HUES6 (cell line): ENCODE results near the gene CTXN3.

ENCODE experiments used
- H3K27ac ChIP-seq: 2 replicates; pipeline ENCODE4 v1.7.0; 2013; ENCODE audit warnings: low read depth, mild to moderate bottlenecking, low read length, inconsistent platforms
- H3K27me3 ChIP-seq: 2 replicates; pipeline ENCODE4 v1.6.1; 2013; ENCODE audit warnings: low read length; ENCODE audit not compliant: control insufficient read depth, insufficient read depth
- H3K36me3 ChIP-seq: 2 replicates; pipeline ENCODE4 v1.6.1; 2013; ENCODE audit warnings: low read length; ENCODE audit not compliant: control insufficient read depth, insufficient read depth
- H3K4me1 ChIP-seq: 2 replicates; pipeline ENCODE4 v1.6.1; 2013; ENCODE audit warnings: low read length; ENCODE audit not compliant: control insufficient read depth, insufficient read depth
- H3K4me3 ChIP-seq: 2 replicates; pipeline ENCODE4 v1.5.1; 2013; ENCODE audit warnings: low read depth, low read length
- H3K9ac ChIP-seq: one replicate; pipeline ENCODE4 v1.6.1; 2013; ENCODE audit warnings: mild to moderate bottlenecking, low read length
- H3K9me3 ChIP-seq: 2 replicates; pipeline ENCODE4 v1.6.1; 2013; ENCODE audit warnings: low read depth, low read length; ENCODE audit not compliant: control insufficient read depth, insufficient read depth

The CTXN3 gene

GRCh38 chr5:127612441-127613141, 36.3 kb upstream of the CTXN3 start:
- Histone ChIP-seq H3K9ac (no peak overlapping the region), H3K9me3 (peaks cover 4% of the 10 kb centered on the region; the same call in 1 of the 2 replicates), H3K27ac (no peak overlapping the region), H3K4me3 (no peak overlapping the region), H3K27me3 (no peaks in the 10 kb centered on the region), H3K36me3 (no peaks in the 10 kb centered on the region), H3K4me1 (peaks cover 5% of the 10 kb centered on the region; the same call in 1 of the 2 replicates)

- 0 out of 2 replicates have a peak, but pooled peaks cover 5% of the 10 kb centered on the region for H3K4me1 ChIP-seq
- H3K27ac ChIP-seq, result no peak overlapping the region; the same call in 1 of the 2 replicates
- no peak overlapping the region for H3K9ac ChIP-seq
- peaks cover 4% of the 10 kb centered on the region; the same call in 1 of the 2 replicates for H3K9me3 ChIP-seq
- no peaks in the 10 kb centered on the region for H3K27me3 ChIP-seq
- H3K36me3 ChIP-seq, result no peaks in the 10 kb centered on the region
- no peak overlapping the region for H3K4me3 ChIP-seq
These were observed 33.0 kb upstream of the CTXN3 start for GRCh38 chr5:127615916-127616315.

- H3K27me3 ChIP-seq, result no peaks in the 10 kb centered on the region
- no peak overlapping the region for H3K4me3 ChIP-seq
- H3K36me3 ChIP-seq, result no peaks in the 10 kb centered on the region
These were observed 28.9 kb upstream of the CTXN3 start for GRCh38 chr5:127619908-127620479.

GRCh38 chr5:127621601-127622325, 27.1 kb upstream of the CTXN3 start:
- Histone ChIP-seq H3K4me1 (no peaks in the 10 kb centered on the region; the same call in 1 of the 2 replicates), H3K27me3 (no peaks in the 10 kb centered on the region), H3K9me3 (no peaks in the 10 kb centered on the region), H3K4me3 (no peak overlapping the region), H3K27ac (no peak overlapping the region), H3K9ac (no peak overlapping the region), H3K36me3 (no peaks in the 10 kb centered on the region)

More at GRCh38 chr5:127619908-127620479, 28.9 kb upstream of the CTXN3 start:
- Histone ChIP-seq H3K4me1 (peaks cover 5% of the 10 kb centered on the region; the same call in 1 of the 2 replicates), H3K9ac (no peak overlapping the region), H3K27ac (no peak overlapping the region), H3K9me3 (peaks cover 2% of the 10 kb centered on the region; the same call in 1 of the 2 replicates)

- Histone ChIP-seq H3K27me3 (no peaks in the 10 kb centered on the region), H3K9ac (no peak overlapping the region), H3K36me3 (no peaks in the 10 kb centered on the region), H3K27ac (no peak overlapping the region), H3K9me3 (no peaks in the 10 kb centered on the region), H3K4me1 (no peaks in the 10 kb centered on the region), H3K4me3 (no peak overlapping the region)
These were observed 14.9 kb upstream of the CTXN3 start for GRCh38 chr5:127634007-127634406.

GRCh38 chr5:127639828-127640227, 9.1 kb upstream of the CTXN3 start:
- Histone ChIP-seq H3K9ac (no peak overlapping the region), H3K4me1 (no peaks in the 10 kb centered on the region), H3K27me3 (no peaks in the 10 kb centered on the region), H3K27ac (no peak overlapping the region), H3K36me3 (no peaks in the 10 kb centered on the region), H3K9me3 (no peaks in the 10 kb centered on the region), H3K4me3 (no peak overlapping the region)

- Histone ChIP-seq H3K36me3 (no peaks in the 10 kb centered on the region), H3K27ac (no peak overlapping the region), H3K4me1 (no peaks in the 10 kb centered on the region)
These were observed 5.9 kb upstream of the CTXN3 start for GRCh38 chr5:127642949-127643348.

GRCh38 chr5:127643607-127644006, 5.3 kb upstream of the CTXN3 start:
- Histone ChIP-seq H3K4me1 (0 out of 2 replicates have a peak, but pooled peaks cover 2% of the 10 kb centered on the region), H3K36me3 (no peaks in the 10 kb centered on the region), H3K9me3 (no peaks in the 10 kb centered on the region), H3K27ac (no peak overlapping the region), H3K9ac (no peak overlapping the region), H3K4me3 (no peak overlapping the region), H3K27me3 (no peaks in the 10 kb centered on the region)

More at GRCh38 chr5:127642949-127643348, 5.9 kb upstream of the CTXN3 start:
- Histone ChIP-seq H3K4me3 (no peak overlapping the region), H3K9ac (no peak overlapping the region), H3K27me3 (no peaks in the 10 kb centered on the region), H3K9me3 (no peaks in the 10 kb centered on the region)

- H3K4me1 ChIP-seq, result peaks cover 18% of the 10 kb centered on the region
- no peaks in the 10 kb centered on the region for H3K9me3 ChIP-seq
- no peak overlapping the region for H3K9ac ChIP-seq
- no peak overlapping the region for H3K27ac ChIP-seq
- no peaks in the 10 kb centered on the region for H3K36me3 ChIP-seq
- no peaks in the 10 kb centered on the region for H3K27me3 ChIP-seq
- H3K4me3 ChIP-seq, result no peak overlapping the region
These were observed 3.6 kb upstream of the CTXN3 start for GRCh38 chr5:127645300-127645726.

GRCh38 chr5:127647361-127647958, 1.4 kb upstream of the CTXN3 start:
- H3K36me3 ChIP-seq, result no peaks in the 10 kb centered on the region
- peaks cover 18% of the 10 kb centered on the region for H3K4me1 ChIP-seq
- no peaks in the 10 kb centered on the region for H3K27me3 ChIP-seq
- no peak overlapping the region for H3K27ac ChIP-seq
- H3K9ac ChIP-seq, result no peak overlapping the region
- no peak overlapping the region for H3K4me3 ChIP-seq
- no peaks in the 10 kb centered on the region for H3K9me3 ChIP-seq
